Measurements from ENCODE around the gene TRIM74. TPM values are rescaled to one million over a fixed set of nuclear protein-coding genes. Genes with fewer than 3 reads are reported as not detected.
"Not testable (repeated sequence)": the region's sequence is repeated elsewhere in the genome, so short reads cannot be mapped to it uniquely, and the experiment has no call there.

Gene TRIM74
- total and polyA plus RNA-seq, 4 donors: 0.66 to 3.2 (median 1.0) TPM; not detected in 1

DNA sequence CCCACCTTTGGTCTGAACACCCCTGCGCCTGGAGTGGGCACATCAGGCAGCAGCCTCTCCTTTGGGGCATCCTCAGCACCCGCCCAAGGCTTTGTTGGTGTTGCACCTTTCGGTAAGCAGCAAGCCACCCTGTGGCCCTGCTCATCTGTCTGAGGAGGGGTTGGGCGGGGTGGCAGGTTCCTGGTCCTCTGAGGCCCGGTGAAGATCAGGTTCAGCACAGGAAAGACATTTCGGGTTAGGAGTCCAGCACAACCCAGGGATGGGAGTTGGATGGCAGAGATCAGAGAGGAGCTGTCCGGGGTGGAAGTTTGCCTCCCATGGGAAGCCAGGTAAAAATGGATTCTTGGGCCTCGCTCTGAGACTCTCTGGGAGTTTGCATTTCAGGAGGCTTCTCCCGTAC is 23.7 kb downstream of the TRIM74 start:
- H3K4me3 ChIP-seq (ENCODE audit: low read depth, low read length); H3K27ac ChIP-seq (ENCODE audit: low read depth, low read length); H3K27me3 ChIP-seq (ENCODE audit: control insufficient read depth, insufficient read depth, low read length); DNase-seq (ENCODE audit: low read depth in 4 of 6, low spot score in 6 of 6); H3K4me1 ChIP-seq (ENCODE audit: control insufficient read depth, insufficient read depth, low read length); H3K9me3 ChIP-seq (ENCODE audit: control insufficient read depth, insufficient read depth, low read length): not testable (repeated sequence)
- peaks cover 35% of the 10 kb centered on the region for H3K36me3 ChIP-seq (ENCODE audit: control insufficient read depth, insufficient read depth, low read length)
- WGBS (ENCODE audit: insufficient coverage): 97% methylated on average over 3 of the region's 9 CpGs

- 12% methylated on average over 6 of the region's 15 CpGs for WGBS (ENCODE audit: insufficient coverage)
- not testable (repeated sequence) for H3K9me3 ChIP-seq (ENCODE audit: control insufficient read depth, insufficient read depth, low read length); H3K27ac ChIP-seq (ENCODE audit: low read depth, low read length); H3K4me1 ChIP-seq (ENCODE audit: control insufficient read depth, insufficient read depth, low read length); DNase-seq (ENCODE audit: low read depth in 4 of 6, low spot score in 6 of 6); H3K27me3 ChIP-seq (ENCODE audit: control insufficient read depth, insufficient read depth, low read length); H3K4me3 ChIP-seq (ENCODE audit: low read depth, low read length)
- H3K36me3 ChIP-seq (ENCODE audit: control insufficient read depth, insufficient read depth, low read length): peaks cover 35% of the 10 kb centered on the region
Measured at GRCh38 chr7:72944937-72945336, 24.3 kb downstream of the TRIM74 start.

DNA sequence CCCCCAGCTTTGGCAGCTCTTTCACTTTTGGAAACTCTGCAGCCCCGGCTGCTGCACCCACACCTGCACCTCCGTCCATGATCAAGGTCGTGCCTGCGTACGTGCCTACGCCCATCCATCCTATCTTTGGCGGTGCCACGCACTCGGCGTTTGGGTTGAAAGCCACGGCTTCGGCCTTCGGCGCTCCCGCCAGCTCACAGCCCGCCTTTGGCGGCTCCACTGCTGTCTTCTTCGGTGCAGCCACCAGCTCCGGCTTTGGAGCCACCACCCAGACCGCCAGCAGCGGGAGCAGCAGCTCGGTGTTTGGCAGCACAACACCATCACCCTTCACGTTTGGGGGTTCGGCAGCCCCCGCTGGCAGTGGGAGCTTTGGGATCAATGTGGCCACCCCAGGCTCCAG is 26.3 kb downstream of the TRIM74 start:
- not testable (repeated sequence) for H3K9me3 ChIP-seq (ENCODE audit: control insufficient read depth, insufficient read depth, low read length); H3K4me3 ChIP-seq (ENCODE audit: low read depth, low read length); H3K4me1 ChIP-seq (ENCODE audit: control insufficient read depth, insufficient read depth, low read length); H3K27ac ChIP-seq (ENCODE audit: low read depth, low read length); H3K27me3 ChIP-seq (ENCODE audit: control insufficient read depth, insufficient read depth, low read length); DNase-seq (ENCODE audit: low read depth in 4 of 6, low spot score in 6 of 6)
- 97% methylated on average over 14 of the region's 25 CpGs for WGBS (ENCODE audit: insufficient coverage)
- H3K36me3 ChIP-seq (ENCODE audit: control insufficient read depth, insufficient read depth, low read length): peaks cover 33% of the 10 kb centered on the region

GRCh38 chr7:72942022-72942705 is 27.1 kb downstream of the TRIM74 start:
- H3K9me3 ChIP-seq (ENCODE audit: control insufficient read depth, insufficient read depth, low read length); H3K4me3 ChIP-seq (ENCODE audit: low read depth, low read length); H3K4me1 ChIP-seq (ENCODE audit: control insufficient read depth, insufficient read depth, low read length); DNase-seq (ENCODE audit: low read depth in 4 of 6, low spot score in 6 of 6); H3K27me3 ChIP-seq (ENCODE audit: control insufficient read depth, insufficient read depth, low read length); H3K27ac ChIP-seq (ENCODE audit: low read depth, low read length): not testable (repeated sequence)
- peaks cover 33% of the 10 kb centered on the region for H3K36me3 ChIP-seq (ENCODE audit: control insufficient read depth, insufficient read depth, low read length)
- WGBS (ENCODE audit: insufficient coverage): 90% methylated on average over 2 of the region's 20 CpGs

GRCh38 chr7:72928216-72928615 is 41.0 kb downstream of the TRIM74 start:
- H3K27me3 ChIP-seq (ENCODE audit: control insufficient read depth, insufficient read depth, low read length); H3K4me3 ChIP-seq (ENCODE audit: low read depth, low read length); H3K9me3 ChIP-seq (ENCODE audit: control insufficient read depth, insufficient read depth, low read length); H3K4me1 ChIP-seq (ENCODE audit: control insufficient read depth, insufficient read depth, low read length); DNase-seq (ENCODE audit: low read depth in 4 of 6, low spot score in 6 of 6); H3K27ac ChIP-seq (ENCODE audit: low read depth, low read length): not testable (repeated sequence)
- H3K36me3 ChIP-seq (ENCODE audit: control insufficient read depth, insufficient read depth, low read length): peaks cover 19% of the 10 kb centered on the region
- WGBS (ENCODE audit: insufficient coverage): 96% methylated on average over 4 of the region's 6 CpGs

- H3K9me3 ChIP-seq (ENCODE audit: control insufficient read depth, insufficient read depth, low read length); H3K4me3 ChIP-seq (ENCODE audit: low read depth, low read length); H3K27me3 ChIP-seq (ENCODE audit: control insufficient read depth, insufficient read depth, low read length); H3K4me1 ChIP-seq (ENCODE audit: control insufficient read depth, insufficient read depth, low read length); DNase-seq (ENCODE audit: low read depth in 4 of 6, low spot score in 6 of 6); H3K27ac ChIP-seq (ENCODE audit: low read depth, low read length): not testable (repeated sequence)
- 100% methylated on average over 6 of the region's 6 CpGs for WGBS (ENCODE audit: insufficient coverage)
- peaks cover 19% of the 10 kb centered on the region for H3K36me3 ChIP-seq (ENCODE audit: control insufficient read depth, insufficient read depth, low read length)
Measured at GRCh38 chr7:72927791-72928190, 41.5 kb downstream of the TRIM74 start.

DNA sequence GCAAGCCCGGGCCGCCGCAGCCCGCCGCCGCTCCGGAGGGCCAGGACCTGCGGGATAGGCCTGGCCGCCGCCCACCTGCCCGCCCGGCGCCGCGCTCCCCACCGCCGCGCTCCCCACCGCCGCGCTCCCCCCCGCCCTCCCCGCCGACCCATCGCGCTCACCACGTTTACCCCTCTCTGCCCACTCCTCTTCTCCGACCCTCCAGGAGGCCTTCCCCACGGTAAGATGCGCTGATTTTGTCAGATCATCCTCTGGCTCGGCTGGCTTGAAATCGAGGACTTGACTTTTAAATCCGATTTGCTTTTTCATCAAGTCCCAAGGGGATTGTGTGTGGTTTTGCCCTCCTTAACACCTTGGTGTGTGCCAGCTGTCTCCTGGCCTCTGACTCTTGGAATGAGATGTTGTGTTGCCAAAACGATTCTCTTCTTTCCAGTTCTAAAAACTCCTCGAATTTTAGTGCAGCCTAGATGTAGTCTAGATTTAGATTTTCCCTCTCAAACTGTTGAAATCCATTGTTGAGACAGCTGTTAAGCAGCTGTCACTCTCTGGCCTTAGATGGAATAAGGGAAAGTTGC is 43.6 kb downstream of the TRIM74 start:
- Histone ChIP-seq H3K27me3 (ENCODE audit: control insufficient read depth, insufficient read depth, low read length) (no peaks in the 10 kb centered on the region), H3K4me3 (ENCODE audit: low read depth, low read length) (peak overlapping the region; percentile 65), H3K4me1 (ENCODE audit: control insufficient read depth, insufficient read depth, low read length) (peaks cover 4% of the 10 kb centered on the region), H3K36me3 (ENCODE audit: control insufficient read depth, insufficient read depth, low read length) (peaks cover 17% of the 10 kb centered on the region), H3K9me3 (ENCODE audit: control insufficient read depth, insufficient read depth, low read length) (no peaks in the 10 kb centered on the region), H3K27ac (ENCODE audit: low read depth, low read length) (peak overlapping the region; percentile 71)
- peak in 2 of 6 donors; percentile 4 to 16 for DNase-seq (ENCODE audit: low read depth in 4 of 6, low spot score in 6 of 6)
- WGBS (ENCODE audit: insufficient coverage): 0% methylated on average over 9 of the region's 35 CpGs

DNA sequence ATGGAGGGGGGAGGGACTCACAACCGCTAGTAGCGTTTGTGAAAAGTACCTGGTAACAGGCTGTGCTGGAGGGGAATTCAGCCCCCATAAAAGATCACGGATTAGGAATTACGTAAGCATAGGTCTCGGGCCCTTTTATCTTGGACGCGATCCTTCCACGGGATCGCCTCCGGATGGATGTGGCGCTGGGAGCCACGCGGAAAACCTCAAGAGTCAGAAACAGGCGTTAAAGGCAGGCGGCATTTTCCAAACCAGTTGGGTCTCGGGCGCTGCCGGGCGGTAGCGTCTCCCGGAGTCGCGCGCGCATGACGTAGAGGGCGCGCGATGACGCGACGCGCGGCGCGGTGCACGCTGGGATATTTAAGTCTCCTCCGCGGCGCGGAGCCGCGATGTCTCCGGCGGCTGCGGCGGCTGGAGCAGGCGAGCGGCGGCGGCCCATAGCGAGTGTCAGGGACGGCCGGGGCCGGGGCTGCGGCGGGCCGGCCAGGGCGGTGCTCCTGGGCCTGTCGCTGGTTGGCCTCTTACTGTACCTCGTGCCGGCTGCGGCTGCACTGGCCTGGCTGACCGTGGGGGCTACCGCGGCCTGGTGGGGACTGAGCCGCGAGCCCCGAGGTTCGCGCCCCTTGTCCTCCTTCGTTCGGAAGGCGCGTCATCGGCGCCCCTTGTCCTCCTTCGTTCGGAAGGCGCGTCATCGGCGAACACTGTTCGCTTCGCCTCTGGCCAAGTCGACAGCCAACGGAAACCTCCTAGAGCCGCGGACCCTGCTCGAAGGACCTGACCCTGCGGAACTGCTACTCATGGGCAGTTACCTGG is 44.3 kb downstream of the TRIM74 start, which contains the start of gene POM121:
TSS of gene POM121 (plus strand) at position 363 of the 813 bp plus-strand sequence. CDS start at position 390, 27 bp downstream.
- Histone ChIP-seq H3K36me3 (ENCODE audit: control insufficient read depth, insufficient read depth, low read length) (peaks cover 15% of the 10 kb centered on the region), H3K4me1 (ENCODE audit: control insufficient read depth, insufficient read depth, low read length) (peaks cover 4% of the 10 kb centered on the region), H3K4me3 (ENCODE audit: low read depth, low read length) (peak within 1 kb of the TSS; percentile 65), H3K9me3 (ENCODE audit: control insufficient read depth, insufficient read depth, low read length) (no peaks in the 10 kb centered on the region), H3K27ac (ENCODE audit: low read depth, low read length) (peak within 1 kb of the TSS; percentile 80), H3K27me3 (ENCODE audit: control insufficient read depth, insufficient read depth, low read length) (no peaks in the 10 kb centered on the region)
- under 1% methylated on average over 91 of the region's 91 CpGs for WGBS (ENCODE audit: insufficient coverage)
- peak; percentile 71 to 96 (median 84) for DNase-seq (ENCODE audit: low read depth in 4 of 6, low spot score in 6 of 6)

DNA sequence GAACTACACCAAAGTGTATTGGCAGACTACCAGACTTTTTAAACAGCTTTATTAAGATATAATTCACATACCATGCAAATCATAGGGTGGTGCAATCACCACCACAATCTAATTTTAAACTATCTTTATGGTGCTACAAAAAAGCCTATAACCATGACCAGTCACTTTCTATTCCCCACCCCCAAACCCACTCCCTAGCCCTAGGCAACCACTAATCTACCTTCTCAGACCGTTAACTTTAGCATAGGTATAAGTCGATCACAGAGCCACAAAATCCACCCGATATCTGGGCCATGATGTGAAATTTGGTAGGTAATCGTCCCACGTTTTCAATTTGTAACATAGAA is 44.9 kb downstream of the TRIM74 start:
- H3K27ac ChIP-seq (ENCODE audit: low read depth, low read length): peak overlapping the region; percentile 80
- H3K4me1 ChIP-seq (ENCODE audit: control insufficient read depth, insufficient read depth, low read length): peaks cover 4% of the 10 kb centered on the region
- H3K9me3 ChIP-seq (ENCODE audit: control insufficient read depth, insufficient read depth, low read length): no peaks in the 10 kb centered on the region
- H3K36me3 ChIP-seq (ENCODE audit: control insufficient read depth, insufficient read depth, low read length): peaks cover 15% of the 10 kb centered on the region
- H3K27me3 ChIP-seq (ENCODE audit: control insufficient read depth, insufficient read depth, low read length): no peaks in the 10 kb centered on the region
- DNase-seq (ENCODE audit: low read depth in 4 of 6, low spot score in 6 of 6): no peak
- 0% methylated on average over 2 of the region's 5 CpGs for WGBS (ENCODE audit: insufficient coverage)
- peak overlapping the region; percentile 65 for H3K4me3 ChIP-seq (ENCODE audit: low read depth, low read length)
